ENCODE measurements around the gene TMEM201.

- TF ChIP-seq CTCF (IDR thresholded peaks at IDR 0.05): no peak
- TF ChIP-seq USF2 (IDR thresholded peaks at IDR 0.05): no peak
- no peak for TF ChIP-seq EHMT2 (IDR thresholded peaks at IDR 0.05; ENCODE audit: low read depth)
- no peak for TF ChIP-seq POLR2A (IDR thresholded peaks at IDR 0.05; ENCODE audit: low read length)
- no peak for TF ChIP-seq ZFP36 (IDR thresholded peaks at IDR 0.05; ENCODE audit: borderline replicate concordance, partially characterized antibody)
- no peak for TF ChIP-seq EP300 (IDR thresholded peaks at IDR 0.05)
- TF ChIP-seq MYC (IDR thresholded peaks at IDR 0.05; ENCODE audit: borderline replicate concordance, low read length): no peak
- TF ChIP-seq CHD2 (IDR thresholded peaks at IDR 0.05; ENCODE audit: low read length, partially characterized antibody): no peak
- TF ChIP-seq RAD21 (conservative IDR thresholded peaks at IDR 0.05 in 1 of 2, IDR thresholded peaks at IDR 0.05 in 1 of 2): no peak
- no peak for TF ChIP-seq CHD4 (IDR thresholded peaks at IDR 0.05; ENCODE audit: borderline replicate concordance)
- TF ChIP-seq, protein P1, sequence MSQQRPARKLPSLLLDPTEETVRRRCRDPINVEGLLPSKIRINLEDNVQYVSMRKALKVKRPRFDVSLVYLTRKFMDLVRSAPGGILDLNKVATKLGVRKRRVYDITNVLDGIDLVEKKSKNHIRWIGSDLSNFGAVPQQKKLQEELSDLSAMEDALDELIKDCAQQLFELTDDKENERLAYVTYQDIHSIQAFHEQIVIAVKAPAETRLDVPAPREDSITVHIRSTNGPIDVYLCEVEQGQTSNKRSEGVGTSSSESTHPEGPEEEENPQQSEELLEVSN (IDR thresholded peaks at IDR 0.05; ENCODE audit: borderline replicate concordance, low read depth): no peak
- no peak for TF ChIP-seq JUN (IDR thresholded peaks at IDR 0.05)
- TF ChIP-seq CEBPB (IDR thresholded peaks at IDR 0.05): no peak
- TF ChIP-seq, protein P2, sequence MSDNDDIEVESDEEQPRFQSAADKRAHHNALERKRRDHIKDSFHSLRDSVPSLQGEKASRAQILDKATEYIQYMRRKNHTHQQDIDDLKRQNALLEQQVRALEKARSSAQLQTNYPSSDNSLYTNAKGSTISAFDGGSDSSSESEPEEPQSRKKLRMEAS (IDR thresholded peaks at IDR 0.05): no peak
Measured at GRCh38 chr1:9598316-9598700, 9.6 kb downstream of the TMEM201 start.

Data from A549 (cell line).